Right lobe of liver (tissue), 4 donors: Measurements from ENCODE around the gene CDK14.

Experiments
- POLR2A ChIP-seq: fragments of 450-650 bp; IDR thresholded peaks from one replicate; pipeline ENCODE4 v1.6.1; 2017; ENCODE audit warnings: antibody characterized with exemption, mild to moderate bottlenecking
- TF ChIP-seq, protein P1 (sequence below), 4 donors: fragments of 200-600 bp in 3 of 4; fragments of 450-650 bp in 1 of 4; IDR thresholded peaks; one replicate each; pipeline versions ENCODE4 v1.5.1 to v1.8.0; 2016 to 2022; ENCODE audit warnings: antibody characterized with exemption in 4 of 4, mild to moderate bottlenecking in 2 of 4
- donor health status: DM: no; HTN: no; CAD: no.
- donor health status: DM: no; HTN: no; CAD: no.
- donor health status: DM: no; HTN: yes; CAD: no.

DNA sequence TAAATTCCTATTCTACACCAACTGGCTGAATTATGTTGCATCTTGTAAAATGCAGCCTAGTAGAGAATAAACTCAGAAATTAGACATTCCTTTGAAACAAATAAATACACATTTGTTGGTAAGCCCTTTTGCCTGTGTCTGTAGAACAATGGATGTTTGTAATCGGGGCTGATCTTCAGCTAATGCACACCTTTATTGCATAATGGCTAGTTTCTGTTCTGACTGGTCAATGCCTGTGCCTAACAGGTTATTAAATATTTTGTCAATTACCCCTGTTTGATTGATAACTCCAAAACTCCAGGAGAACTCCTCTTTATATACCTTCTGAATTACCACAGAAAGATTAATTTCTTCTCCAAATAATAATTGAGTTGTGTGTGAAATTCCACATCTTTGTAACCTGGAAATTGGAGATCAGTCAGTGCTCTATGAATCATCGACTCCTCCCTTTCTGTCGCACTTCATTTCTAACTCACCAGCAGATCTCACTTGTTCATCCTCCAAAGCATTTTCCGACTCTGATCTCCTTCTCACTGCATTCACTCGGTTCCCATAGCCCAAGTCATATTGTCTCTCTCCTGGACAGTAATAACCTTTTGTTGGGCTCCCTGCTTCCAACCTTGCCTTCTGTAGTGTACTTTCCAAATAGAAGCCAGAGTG is 472.1 kb downstream of the CDK14 start:
- TF ChIP-seq, protein P1, sequence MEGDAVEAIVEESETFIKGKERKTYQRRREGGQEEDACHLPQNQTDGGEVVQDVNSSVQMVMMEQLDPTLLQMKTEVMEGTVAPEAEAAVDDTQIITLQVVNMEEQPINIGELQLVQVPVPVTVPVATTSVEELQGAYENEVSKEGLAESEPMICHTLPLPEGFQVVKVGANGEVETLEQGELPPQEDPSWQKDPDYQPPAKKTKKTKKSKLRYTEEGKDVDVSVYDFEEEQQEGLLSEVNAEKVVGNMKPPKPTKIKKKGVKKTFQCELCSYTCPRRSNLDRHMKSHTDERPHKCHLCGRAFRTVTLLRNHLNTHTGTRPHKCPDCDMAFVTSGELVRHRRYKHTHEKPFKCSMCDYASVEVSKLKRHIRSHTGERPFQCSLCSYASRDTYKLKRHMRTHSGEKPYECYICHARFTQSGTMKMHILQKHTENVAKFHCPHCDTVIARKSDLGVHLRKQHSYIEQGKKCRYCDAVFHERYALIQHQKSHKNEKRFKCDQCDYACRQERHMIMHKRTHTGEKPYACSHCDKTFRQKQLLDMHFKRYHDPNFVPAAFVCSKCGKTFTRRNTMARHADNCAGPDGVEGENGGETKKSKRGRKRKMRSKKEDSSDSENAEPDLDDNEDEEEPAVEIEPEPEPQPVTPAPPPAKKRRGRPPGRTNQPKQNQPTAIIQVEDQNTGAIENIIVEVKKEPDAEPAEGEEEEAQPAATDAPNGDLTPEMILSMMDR (IDR thresholded peaks at IDR 0.05), result no peak
- no peak for TF ChIP-seq POLR2A
